ENCODE measurements around the gene CCDC149.

- no peak for TF ChIP-seq EZH2 (IDR thresholded peaks at IDR 0.05; ENCODE audit: borderline replicate concordance, low read length)
- TF ChIP-seq CTCF (IDR thresholded peaks at IDR 0.05; ENCODE audit: low read length), result no peak
Measured at GRCh38 chr4:24763631-24764297, 149.1 kb downstream of the CCDC149 start.
